H9 (cell line): ENCODE results near the gene CIT. TPM values are rescaled to one million over a fixed set of nuclear protein-coding genes. Genes with fewer than 3 reads are reported as not detected.

ENCODE experiments used
- DNase-seq: peaks from one replicate; pipeline ENCODE4 v3.0.0-alpha.2; 2017
- H2AFZ ChIP-seq: one replicate; pipeline ENCODE4 v1.6.1; 2013; ENCODE audit warnings: mild to moderate bottlenecking, low read length, control low read depth, moderate library complexity
- H2AK5ac ChIP-seq: 2 replicates; pipeline ENCODE4 v1.6.1; 2013; ENCODE audit warnings: low read length, control low read depth, mixed read lengths; ENCODE audit not compliant: insufficient read length
- H2BK120ac ChIP-seq: one replicate; pipeline ENCODE4 v1.6.1; 2013; ENCODE audit warnings: low read depth, mild to moderate bottlenecking, low read length, control low read depth, inconsistent platforms; ENCODE audit not compliant: poor library complexity, severe bottlenecking
- H2BK12ac ChIP-seq: 2 replicates; pipeline ENCODE4 v1.6.1; 2013; ENCODE audit warnings: low read length, control low read depth, mixed read lengths, low read depth; ENCODE audit not compliant: insufficient read length
- H2BK15ac ChIP-seq: 2 replicates; pipeline ENCODE4 v1.6.1; 2013; ENCODE audit warnings: low read depth, low read length, control low read depth
- H2BK20ac ChIP-seq: one replicate; pipeline ENCODE4 v1.6.1; 2013; ENCODE audit warnings: low read depth, mild to moderate bottlenecking, low read length, control low read depth, inconsistent platforms; ENCODE audit not compliant: poor library complexity, severe bottlenecking
- H2BK5ac ChIP-seq: 2 replicates; pipeline ENCODE4 v1.6.1; 2013; ENCODE audit warnings: low read length, control low read depth, mixed read lengths; ENCODE audit not compliant: insufficient read length
- H3K14ac ChIP-seq: 2 replicates; pipeline ENCODE4 v1.6.1; 2013; ENCODE audit warnings: low read length, control low read depth; ENCODE audit not compliant: insufficient read depth
- H3K18ac ChIP-seq: 2 replicates; pipeline ENCODE4 v1.6.1; 2013; ENCODE audit warnings: low read depth, mild to moderate bottlenecking, mixed read lengths, low read length, control low read depth; ENCODE audit not compliant: insufficient read length
- H3K23ac ChIP-seq: 2 replicates; pipeline ENCODE4 v1.6.1; 2013; ENCODE audit warnings: low read length, control low read depth, mixed read lengths, low read depth; ENCODE audit not compliant: insufficient read length
- H3K23me2 ChIP-seq: 2 replicates; pipeline ENCODE4 v1.6.1; 2013; ENCODE audit warnings: low read depth, mild to moderate bottlenecking, mixed read lengths, low read length, control low read depth; ENCODE audit not compliant: insufficient read length, poor library complexity, severe bottlenecking
- H3K27ac ChIP-seq: 2 replicates; pipeline ENCODE4 v1.5.1; 2013; ENCODE audit warnings: low read length, control low read depth, mixed read lengths, low read depth; ENCODE audit not compliant: insufficient read length
- H3K27me3 ChIP-seq: 2 replicates; pipeline ENCODE4 v1.6.1; 2013; ENCODE audit warnings: low read length, control low read depth, inconsistent platforms; ENCODE audit not compliant: insufficient read depth
- H3K4ac ChIP-seq: 2 replicates; pipeline ENCODE4 v1.6.1; 2013; ENCODE audit warnings: low read depth, mild to moderate bottlenecking, control low read depth, inconsistent platforms, low read length, moderate library complexity
- H3K4me1 ChIP-seq: 2 replicates; pipeline ENCODE4 v1.6.1; 2013; ENCODE audit warnings: low read length, control low read depth, inconsistent platforms; ENCODE audit not compliant: insufficient read depth
- H3K4me2 ChIP-seq: 2 replicates; pipeline ENCODE4 v1.6.1; 2013; ENCODE audit warnings: low read length, control low read depth, mixed read lengths; ENCODE audit not compliant: insufficient read length, insufficient read depth
- H3K56ac ChIP-seq: 2 replicates; pipeline ENCODE4 v1.6.1; 2013; ENCODE audit warnings: low read depth, mild to moderate bottlenecking, mixed read lengths, low read length, control low read depth; ENCODE audit not compliant: insufficient read length
- H3K79me1 ChIP-seq: 2 replicates; pipeline ENCODE4 v1.6.1; 2013; ENCODE audit warnings: low read depth, mild to moderate bottlenecking, moderate library complexity, low read length, control low read depth, inconsistent platforms; ENCODE audit not compliant: insufficient read depth, poor library complexity, severe bottlenecking
- H3K79me2 ChIP-seq: 2 replicates; pipeline ENCODE4 v1.6.1; 2013; ENCODE audit warnings: low read length, control low read depth, inconsistent platforms; ENCODE audit not compliant: insufficient read depth
- H3K9ac ChIP-seq: 2 replicates; pipeline ENCODE4 v1.6.1; 2013; ENCODE audit warnings: low read length, control low read depth, mixed read lengths; ENCODE audit not compliant: insufficient read length; ENCODE audit errors: extremely low read depth
- H3K9me3 ChIP-seq: one replicate; pipeline ENCODE4 v1.6.1; 2013; ENCODE audit warnings: low read depth, low read length, inconsistent platforms; ENCODE audit not compliant: control insufficient read depth
- H3T11ph ChIP-seq: one replicate; pipeline ENCODE4 v1.6.1; 2013; ENCODE audit warnings: mild to moderate bottlenecking, low read length, control low read depth, inconsistent platforms
- H4K20me1 ChIP-seq: one replicate; pipeline ENCODE4 v1.6.1; 2013; ENCODE audit not compliant: control insufficient read depth, insufficient read length, insufficient read depth
- H4K5ac ChIP-seq: 2 replicates; pipeline ENCODE4 v1.6.1; 2013; ENCODE audit warnings: low read depth, mild to moderate bottlenecking, mixed read lengths, low read length, control low read depth; ENCODE audit not compliant: insufficient read length
- H4K8ac ChIP-seq: replicated peaks from 2 replicates; pipeline ENCODE4 v1.6.1; 2013; ENCODE audit warnings: low read length, control low read depth, mixed read lengths, low read depth; ENCODE audit not compliant: insufficient read length
- H4K91ac ChIP-seq: 2 replicates; pipeline ENCODE4 v1.6.1; 2013; ENCODE audit warnings: low read depth, mild to moderate bottlenecking, moderate library complexity, mixed read lengths, low read length, control low read depth; ENCODE audit not compliant: insufficient read length
- H3K27ac Mint-ChIP-seq, 3 experiments: 2 replicates in 2 of 3; 3 replicates in 1 of 3; pipeline ENCODE4 v1.8.0; 2020 to 2021; ENCODE audit warnings: mixed read lengths in 3 of 3, mild to moderate bottlenecking in 1 of 3, moderate library complexity in 1 of 3
- H3K27me3 Mint-ChIP-seq: 2 replicates; pipeline ENCODE4 v1.8.0; 2021; ENCODE audit warnings: low read depth, mild to moderate bottlenecking, moderate library complexity, mixed read lengths
- H3K36me3 Mint-ChIP-seq, 3 experiments: 2 replicates in 2 of 3; 3 replicates in 1 of 3; pipeline ENCODE4 v1.8.0; 2020 to 2021; ENCODE audit warnings: low read depth in 3 of 3, mixed read lengths in 3 of 3; ENCODE audit not compliant: insufficient read depth in 1 of 3
- H3K4me1 Mint-ChIP-seq, 2 experiments: 2 replicates each; pipeline ENCODE4 v1.8.0; 2020; ENCODE audit warnings: mixed read lengths in 2 of 2
- H3K4me3 Mint-ChIP-seq, 2 experiments: 2 replicates in 1 of 2; 3 replicates in 1 of 2; pipeline ENCODE4 v1.8.0; 2020 to 2021; ENCODE audit warnings: mild to moderate bottlenecking in 2 of 2, mixed read lengths in 2 of 2, moderate library complexity in 1 of 2
- H3K9me3 Mint-ChIP-seq, 2 experiments: 2 replicates in 1 of 2; 3 replicates in 1 of 2; pipeline ENCODE4 v1.8.0; 2020; ENCODE audit warnings: mild to moderate bottlenecking in 2 of 2, mixed read lengths in 2 of 2, moderate library complexity in 1 of 2
- CTCF ChIP-seq: fragments of 200-600 bp; sonication (generic); conservative IDR thresholded peaks from 3 replicates; pipeline ENCODE4 v1.8.0; 2021; ENCODE audit warnings: antibody characterized with exemption, mild to moderate bottlenecking
- WGBS: extraction: QIAGEN DNeasy Blood & Tissue Kit; methylation state at CpG from one replicate; pipeline ENCODE4 v1.1.7; 2013; ENCODE audit warnings: missing lambda C conversion rate, low lambda C conversion rate, mixed read lengths; ENCODE audit not compliant: insufficient read length; ENCODE audit errors: extremely low coverage; 5-methylcytosine and 5-hydroxymethylcytosine counted together
- total RNA-seq: library from RNA; stranded (reverse); gene quantifications from 2 replicates; pipeline ENCODE4 v1.2.1, GENCODE V29; 2021

CIT gene
- total RNA-seq, 1 experiment from 2014 or later, result 55.3 TPM

DNA sequence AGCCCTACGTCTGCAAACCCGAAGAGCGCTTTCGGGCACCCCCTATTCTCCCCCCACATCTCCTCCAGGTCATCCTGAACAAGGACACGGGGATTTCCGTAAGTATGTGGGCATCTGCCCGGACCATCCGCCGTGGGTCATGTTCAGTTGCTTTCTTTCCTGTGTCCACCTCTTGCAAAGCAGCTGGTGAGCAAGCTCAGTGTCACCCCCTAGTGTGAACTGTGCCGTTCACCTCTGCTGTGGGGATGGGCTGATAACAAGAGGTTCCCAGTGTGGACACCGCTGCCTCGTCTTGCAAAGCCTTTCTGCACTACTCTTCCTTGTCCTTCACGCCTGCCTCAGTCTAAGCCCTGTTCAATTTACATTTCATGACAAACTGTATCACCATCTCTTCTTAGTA is 200.5 kb downstream of the CIT start:
- H2AFZ ChIP-seq, result no peak overlapping the region
- H3K23me2 ChIP-seq, result no peaks in the 10 kb centered on the region
- peak; percentile 15; the same call in 1 of the 3 replicates for TF ChIP-seq CTCF
- H2BK5ac ChIP-seq, result no peak overlapping the region
- H2BK15ac ChIP-seq, result no peak overlapping the region
- H3K4ac ChIP-seq, result no peak overlapping the region
- no peaks in the 10 kb centered on the region for H4K20me1 ChIP-seq
- H3K79me1 ChIP-seq, result no peaks in the 10 kb centered on the region
- Mint-ChIP-seq H3K27ac (no peak overlapping the region; a peak in 1 of 7 replicates), H3K27me3 (no peaks in the 10 kb centered on the region), H3K4me3 (no peak overlapping the region), H3K4me1 (peaks cover 5 to 22% of the 10 kb centered on the region in 2 experiments), H3K9me3 (no peaks in the 10 kb centered on the region), H3K36me3 (peaks cover 68 to 100% (median 85%) of the 10 kb centered on the region in 3 experiments)
- no peaks in the 10 kb centered on the region for H3K79me2 ChIP-seq
- no peak overlapping the region for H3K23ac ChIP-seq
- H2AK5ac ChIP-seq, result no peak overlapping the region
- H3K9me3 ChIP-seq, result no peaks in the 10 kb centered on the region
- H2BK12ac ChIP-seq, result no peak overlapping the region
- no peak overlapping the region for H4K5ac ChIP-seq
- H4K91ac ChIP-seq, result no peak overlapping the region
- H2BK20ac ChIP-seq, result no peak overlapping the region
- no peak overlapping the region for H3K14ac ChIP-seq
- H3K4me2 ChIP-seq, result no peak overlapping the region
- no peak overlapping the region for H3T11ph ChIP-seq
- H3K4me1 ChIP-seq, result no peaks in the 10 kb centered on the region
- H3K18ac ChIP-seq, result no peak overlapping the region
- no peak overlapping the region for H3K27ac ChIP-seq
- no peaks in the 10 kb centered on the region for H3K27me3 ChIP-seq
- no peak for DNase-seq
- H2BK120ac ChIP-seq, result no peak overlapping the region
- H4K8ac ChIP-seq, result no peak overlapping the region
- no CpG with 5 or more reads among the region's 13 CpGs for WGBS
- H3K56ac ChIP-seq, result no peak overlapping the region
- no peak overlapping the region for H3K9ac ChIP-seq
